Right ventricle myocardium inferior (tissue), 1 donor: Measurements from ENCODE around the gene GRAPL. TPM values are rescaled to one million over a fixed set of nuclear protein-coding genes. Genes with fewer than 3 reads are reported as not detected.
"Not testable (repeated sequence)": the region's sequence is repeated elsewhere in the genome, so short reads cannot be mapped to it uniquely, and the experiment has no call there.

Experiments
- ATAC-seq: fragments of 200-7000 bp; cut with Tn5 transposase; one replicate; pipeline ENCODE4 v1.9.1; 2020; ENCODE audit warnings: mild to moderate bottlenecking, moderate library complexity
- DNase-seq: peaks from one replicate; pipeline ENCODE4 v3.0.0; 2021; ENCODE audit errors: missing footprints
- intact Hi-C: fragments of 100-400 bp; cut with DNase I; formaldehyde crosslinking; loops from one replicate; pipeline ENCODE4 v1.11.0; 2022
- long read RNA-seq: library from polyadenylated mRNA; unstranded; transcript quantifications from one replicate; pipeline ENCODE4 v2.0.0, GENCODE V29; 2021
- total RNA-seq: library from RNA; stranded (reverse); fragmentation: NEBNext Ultra II Directional; extraction: Animal tissue kit (Norgen Biotek cat#: 25700); gene quantifications from one replicate; pipeline ENCODE4 v1.2.1, GENCODE V29; 2021
- donor health status: DM: no; HTN: yes; CAD: no; lungs with severe emphysema.

GRAPL gene
- total RNA-seq: 1.2 TPM
- long read RNA-seq: 0 reads

DNA sequence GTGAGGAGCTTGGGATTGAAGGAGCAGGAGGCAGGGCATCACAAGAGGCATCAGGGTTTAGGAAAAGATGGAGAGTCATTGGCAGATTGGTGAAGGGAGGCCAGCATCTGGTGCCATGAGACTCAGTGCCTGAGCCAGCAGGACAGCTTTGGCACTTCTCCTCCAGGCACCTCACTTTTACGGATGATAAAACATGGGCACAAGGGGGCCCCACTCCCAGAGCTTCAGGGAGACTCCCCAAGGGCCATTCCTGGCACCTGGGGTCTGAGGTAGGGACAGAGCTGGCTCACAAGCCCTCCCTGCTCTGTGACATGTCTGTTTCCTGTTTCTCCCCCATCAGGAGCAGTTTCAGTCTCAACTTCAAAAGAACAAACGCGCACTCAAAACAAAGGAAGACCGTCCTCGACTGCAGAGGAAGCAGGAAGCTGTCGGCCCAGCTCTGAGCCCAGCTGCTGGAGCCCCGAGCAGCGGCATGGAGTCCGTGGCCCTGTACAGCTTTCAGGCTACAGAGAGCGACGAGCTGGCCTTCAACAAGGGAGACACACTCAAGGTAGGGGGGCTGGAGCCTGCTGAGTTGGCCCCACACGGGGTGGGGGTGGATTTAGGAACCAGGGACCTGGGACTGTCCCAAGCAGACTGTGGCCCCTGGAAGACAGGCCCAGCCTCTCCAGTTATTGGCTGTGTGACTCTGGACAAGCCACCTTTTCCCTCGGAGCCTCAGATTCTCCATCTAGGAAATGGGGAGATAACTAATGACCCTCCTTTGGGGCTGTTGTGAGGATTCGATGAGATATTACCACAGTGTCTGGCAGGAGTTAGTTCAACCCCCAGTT is at the start of gene GRAPL:
Gene GRAPL (plus strand): TSS at position 442 of the 833 bp plus-strand sequence. CDS start 31 bp downstream, at position 473.
- ATAC-seq: peak; percentile 26

DNA sequence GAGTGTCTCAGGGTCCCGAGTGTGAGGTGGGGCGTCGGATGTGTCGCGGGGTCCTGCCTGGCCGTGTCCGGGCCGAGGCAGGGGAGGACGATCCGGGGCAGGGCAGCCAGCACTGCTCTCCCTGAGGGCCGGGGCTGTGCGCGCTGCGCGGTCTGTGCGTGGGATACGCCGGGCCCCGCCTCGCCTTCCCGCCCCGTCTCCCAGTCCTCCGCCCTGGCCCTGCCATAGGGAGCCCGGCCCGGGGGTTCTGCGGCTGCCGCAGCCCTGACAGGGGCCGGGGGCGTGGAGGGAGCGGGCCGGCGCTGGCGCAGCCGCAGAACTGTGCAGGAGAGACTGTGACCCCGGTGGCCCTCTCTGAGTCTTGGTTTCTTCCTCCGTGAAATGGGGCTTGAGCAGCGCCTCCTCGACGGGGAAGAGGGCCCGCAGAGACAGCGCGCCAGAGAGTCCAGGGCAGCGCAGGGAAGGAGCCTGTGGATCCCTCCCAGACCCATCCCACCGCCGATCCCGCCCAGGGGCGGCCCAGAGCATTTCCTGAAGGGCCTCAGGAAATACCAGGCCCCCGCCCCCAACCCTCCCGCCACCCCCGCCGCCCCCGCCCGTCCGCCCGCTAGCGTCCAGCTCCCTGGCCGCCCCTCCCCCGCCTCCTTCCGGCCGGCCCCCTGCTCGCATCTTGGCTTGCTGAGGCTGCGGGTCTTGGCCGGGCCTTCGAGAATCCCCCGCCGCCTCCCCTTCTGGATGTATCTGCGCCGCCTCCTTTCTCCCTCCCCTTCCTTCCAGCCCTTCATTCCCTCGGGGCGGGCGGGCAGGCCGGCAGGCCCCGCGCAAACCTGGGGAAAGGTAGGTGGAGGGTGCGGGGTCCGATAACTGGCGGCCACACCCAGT is 38.3 kb upstream of the GRAPL start:
- intact Hi-C loops, DNase-seq: not testable (repeated sequence)
- peak; percentile 93 for ATAC-seq

More for the DNA sequence above, at the start of gene GRAPL:
- intact Hi-C loops, DNase-seq: not testable (repeated sequence)

DNA sequence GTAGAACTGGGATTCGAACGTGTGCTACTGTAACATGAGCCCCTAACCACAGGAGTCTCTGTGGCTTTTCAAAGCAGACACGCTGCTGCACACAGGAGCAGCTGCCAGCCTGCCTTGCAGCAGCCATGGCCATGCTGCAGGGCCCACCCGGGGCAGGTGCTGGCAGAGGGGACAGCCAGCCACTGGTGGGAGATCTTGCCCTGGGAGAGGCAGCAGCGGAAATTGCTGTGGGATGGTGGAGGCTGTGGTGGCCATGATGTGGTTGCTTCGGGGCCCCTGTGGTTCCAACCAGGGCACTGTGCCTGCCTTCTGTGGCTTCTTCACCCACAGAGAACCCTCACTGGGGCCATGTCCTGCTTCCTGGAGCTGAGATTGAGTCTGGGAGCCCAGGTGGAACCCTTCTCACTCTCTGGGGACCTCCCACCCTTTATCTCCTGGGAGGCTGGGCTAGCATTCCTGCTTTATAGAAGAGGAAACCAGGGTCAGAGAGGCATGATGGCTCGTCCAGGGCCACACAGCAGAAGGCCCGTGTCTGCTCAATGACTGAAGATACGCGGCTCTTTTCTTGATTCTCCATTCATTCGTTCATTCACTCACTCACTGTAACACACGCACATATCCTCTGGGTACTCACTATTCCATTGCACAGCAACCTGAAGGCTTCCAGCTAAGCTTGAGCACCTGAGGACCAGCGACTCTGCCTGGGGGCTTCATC is 37.2 kb upstream of the GRAPL start:
- ATAC-seq, intact Hi-C loops: not testable (repeated sequence)

DNA sequence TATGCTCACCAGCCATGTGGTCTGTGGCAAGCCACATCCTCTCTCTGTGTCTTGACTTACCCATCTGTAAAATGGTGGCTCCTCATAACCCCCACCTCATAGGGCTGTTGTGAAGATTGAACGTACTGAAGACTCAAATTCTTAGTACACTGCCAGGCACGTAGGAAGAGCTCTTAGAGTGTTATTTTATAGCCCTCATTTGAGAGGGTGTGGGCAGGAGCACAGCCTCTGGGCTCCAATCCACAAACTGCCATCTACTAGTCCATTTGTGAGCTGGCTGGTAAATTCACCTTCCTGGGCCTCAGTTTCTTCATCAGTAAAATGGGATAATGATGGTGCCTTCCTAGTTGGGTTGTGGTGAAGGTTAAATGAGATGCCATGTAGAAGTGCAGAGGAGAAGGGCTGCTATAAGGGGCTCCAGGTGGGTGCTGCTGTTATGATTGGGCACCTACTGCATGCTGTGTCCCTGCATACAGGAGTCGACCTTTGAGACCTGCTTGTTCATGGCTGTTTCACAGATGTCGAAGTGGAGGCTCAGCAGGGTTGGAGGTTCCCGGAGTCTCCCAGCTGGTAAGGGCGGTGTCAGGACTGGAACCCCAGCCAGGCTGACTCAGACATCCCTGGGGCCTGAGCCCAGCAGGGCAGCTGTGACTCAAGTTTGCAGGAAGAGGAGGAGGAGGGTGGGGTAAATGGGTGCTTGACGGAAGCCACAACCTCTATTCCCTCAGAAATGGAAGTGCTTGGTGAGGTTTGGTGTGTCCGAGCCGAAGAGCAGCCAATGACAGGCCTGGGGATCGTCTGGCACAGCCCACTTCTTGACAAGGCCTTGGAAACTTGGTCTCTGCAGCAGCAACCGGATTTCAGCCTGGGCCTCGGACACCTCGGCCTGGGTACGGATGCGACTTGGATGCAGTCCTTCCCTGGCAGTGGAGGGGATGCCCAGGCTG is 34.4 kb upstream of the GRAPL start:
- intact Hi-C loops: not testable (repeated sequence)
- ATAC-seq: peak; percentile 59
- DNase-seq: peak; percentile 37

More for the DNA sequence above, 37.2 kb upstream of the GRAPL start:
- DNase-seq: not testable (repeated sequence)

DNA sequence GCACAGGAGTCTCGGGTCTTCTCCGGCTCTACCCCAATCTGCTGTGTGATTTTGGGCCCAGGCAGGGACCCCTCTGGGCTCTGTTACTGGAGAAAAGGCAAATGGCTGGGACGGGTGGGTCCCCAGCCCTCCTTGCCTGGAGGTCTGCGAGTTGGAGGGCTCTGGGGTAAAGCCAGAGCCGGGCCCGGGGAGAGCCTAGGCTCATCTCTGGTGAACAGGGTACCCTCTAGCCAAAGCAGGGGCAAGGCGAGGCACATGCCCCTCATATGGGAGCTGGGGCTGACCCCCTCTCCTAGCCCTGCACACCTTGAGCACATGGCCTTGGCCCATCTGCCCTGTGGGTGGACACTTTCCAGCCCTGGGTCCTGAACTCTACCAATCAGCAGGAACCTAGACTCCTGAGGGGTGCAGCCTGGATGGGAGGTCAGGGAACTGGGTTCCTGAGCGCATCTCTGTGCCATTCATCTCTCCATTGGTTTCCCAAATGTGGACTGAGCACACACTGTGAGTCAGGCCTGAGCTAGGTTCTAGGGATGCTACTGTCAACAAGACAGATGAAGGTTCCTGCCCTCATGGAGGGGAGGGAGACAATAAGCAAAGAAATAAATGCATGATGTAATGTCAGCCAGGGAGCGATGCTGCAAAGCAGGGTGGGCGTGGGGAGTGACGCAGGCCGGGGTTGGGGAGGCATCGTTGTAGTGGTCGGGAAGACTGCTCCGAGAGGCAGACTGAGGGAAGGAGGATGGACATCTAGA is 33.5 kb upstream of the GRAPL start:
- ATAC-seq, intact Hi-C loops: not testable (repeated sequence)
- peak; percentile 6 for DNase-seq

DNA sequence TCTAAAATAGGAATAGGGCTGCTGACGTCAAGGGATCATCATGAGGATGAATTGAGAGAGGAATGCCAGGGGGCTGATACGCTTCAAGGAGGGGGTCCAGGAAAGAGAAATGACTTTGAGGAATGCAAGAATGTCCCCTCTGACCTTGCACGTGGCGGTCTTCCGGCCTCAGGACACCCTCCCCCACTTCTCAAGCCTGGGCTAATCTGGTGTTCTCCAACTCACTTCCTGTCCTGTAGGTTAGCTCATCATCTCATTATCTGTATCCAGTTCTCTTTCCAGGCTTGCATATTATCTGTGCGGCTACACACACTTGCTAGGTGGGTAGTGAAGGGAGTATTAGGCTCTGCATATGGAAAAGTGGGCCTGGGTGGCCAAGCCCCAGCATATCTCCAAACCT is 18.9 kb upstream of the GRAPL start:
- DNase-seq, ATAC-seq, intact Hi-C loops: not testable (repeated sequence)

DNA sequence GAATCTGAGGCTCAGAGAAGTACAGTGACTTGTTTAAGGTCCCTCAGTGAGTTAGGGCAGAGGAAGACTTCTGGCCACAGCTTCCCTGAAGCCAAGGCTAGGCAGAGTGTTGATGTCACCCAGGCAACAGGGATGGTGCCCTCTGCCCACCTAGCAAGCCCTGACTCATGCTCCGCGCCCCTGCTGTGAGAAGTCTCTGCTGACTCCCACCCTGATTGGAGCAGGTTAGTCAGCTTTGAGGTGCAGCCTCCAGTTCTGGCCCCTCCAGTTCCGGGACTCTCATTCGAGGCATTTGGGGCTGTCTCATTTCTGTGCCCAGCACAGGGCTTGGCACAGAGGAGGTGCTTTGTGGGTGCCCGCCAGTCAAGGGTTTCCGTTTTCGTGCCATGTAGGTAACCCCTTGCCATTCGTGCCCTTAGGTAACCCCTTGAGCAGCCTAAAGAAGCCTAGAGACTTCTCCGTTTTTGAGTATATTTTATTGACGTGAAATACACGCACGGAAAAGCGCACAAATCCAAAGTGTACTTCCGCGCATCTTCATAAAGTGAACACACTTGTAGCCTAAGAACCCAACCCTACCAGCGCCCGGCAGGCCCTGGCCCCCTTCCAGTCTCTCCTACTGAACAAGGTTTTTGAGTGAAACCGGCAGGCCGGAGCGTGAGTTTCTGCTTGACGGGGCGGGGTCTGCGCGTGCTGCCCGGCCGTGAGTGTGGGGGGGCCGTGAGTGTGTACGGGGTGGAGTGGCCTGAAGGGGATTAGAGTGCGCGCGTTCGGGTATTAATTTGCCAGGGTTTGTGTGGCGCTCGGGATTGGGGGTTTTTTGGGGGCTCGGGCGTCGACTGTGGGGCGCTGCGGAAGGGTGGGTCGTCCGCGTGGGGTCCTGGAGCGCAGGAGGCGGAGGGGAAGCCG is 16.9 kb upstream of the GRAPL start:
- peak; percentile 79 for ATAC-seq
- DNase-seq, intact Hi-C loops: not testable (repeated sequence)

DNA sequence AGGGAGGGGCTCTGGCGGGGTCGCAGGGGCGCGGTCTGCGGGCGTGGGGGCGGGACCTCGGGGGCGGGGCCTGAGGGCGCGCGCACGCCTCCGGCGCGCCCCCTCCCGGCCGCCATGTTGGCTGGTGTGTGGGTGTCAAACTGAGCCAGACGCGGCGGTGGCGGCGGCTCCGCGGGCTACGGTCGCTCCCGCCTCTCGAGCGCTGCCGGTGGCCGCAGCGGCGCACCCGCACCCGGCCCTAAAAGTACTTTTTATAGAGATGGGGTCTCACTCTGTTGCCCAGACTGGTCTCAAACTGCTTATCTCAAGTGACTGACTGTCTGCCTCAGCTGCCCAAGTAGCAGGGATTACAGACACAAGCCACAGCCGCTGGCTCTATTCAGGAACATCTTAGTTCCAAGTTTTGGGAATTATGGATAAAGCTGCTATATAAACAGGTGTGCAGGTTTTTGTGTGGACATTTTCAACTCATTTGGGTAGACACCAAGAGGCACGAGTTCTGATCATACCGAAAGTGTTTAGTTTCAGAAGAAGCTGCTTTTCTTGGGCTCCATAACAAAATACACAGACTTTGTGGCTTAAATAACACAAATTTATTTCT is 16.2 kb upstream of the GRAPL start:
- ATAC-seq (peak; percentile 96), DNase-seq (peak; percentile 89)

DNA sequence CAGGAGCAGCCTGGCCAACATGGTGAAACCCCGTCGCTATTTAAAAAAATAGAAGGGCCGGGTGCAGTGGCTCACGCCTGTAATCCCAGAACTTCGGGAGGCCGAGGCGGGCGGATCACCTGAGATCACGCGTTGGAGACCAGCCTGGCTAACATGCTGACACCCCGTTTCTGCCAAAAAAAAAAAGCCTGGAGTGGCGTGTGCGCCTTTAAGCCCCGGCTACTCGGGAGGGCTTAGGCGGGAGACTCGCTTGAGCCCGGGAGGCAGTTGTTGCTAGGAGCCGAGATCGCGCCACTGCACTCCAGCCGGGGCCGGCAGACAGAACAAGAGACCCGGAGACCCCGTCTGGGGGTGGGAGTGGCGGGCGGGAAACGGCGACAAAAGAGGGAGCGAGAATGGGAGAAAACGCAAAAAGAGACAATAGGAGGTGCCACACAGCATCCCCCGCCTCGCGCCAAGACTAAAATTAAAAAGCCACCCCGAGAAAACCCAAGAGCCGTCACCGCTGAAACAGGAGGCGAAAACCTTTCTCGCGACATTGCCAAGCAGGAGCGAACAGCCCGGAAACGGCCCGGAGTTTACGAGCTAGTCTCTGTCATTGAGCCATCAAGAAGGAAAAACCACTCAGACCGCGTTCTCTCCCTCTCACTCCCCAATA is 15.5 kb upstream of the GRAPL start:
- peak; percentile 77 for DNase-seq
- ATAC-seq: peak; percentile 22
- intact Hi-C loops: not testable (repeated sequence)

More for the DNA sequence above, 16.2 kb upstream of the GRAPL start:
- intact Hi-C loops: not testable (repeated sequence)

DNA sequence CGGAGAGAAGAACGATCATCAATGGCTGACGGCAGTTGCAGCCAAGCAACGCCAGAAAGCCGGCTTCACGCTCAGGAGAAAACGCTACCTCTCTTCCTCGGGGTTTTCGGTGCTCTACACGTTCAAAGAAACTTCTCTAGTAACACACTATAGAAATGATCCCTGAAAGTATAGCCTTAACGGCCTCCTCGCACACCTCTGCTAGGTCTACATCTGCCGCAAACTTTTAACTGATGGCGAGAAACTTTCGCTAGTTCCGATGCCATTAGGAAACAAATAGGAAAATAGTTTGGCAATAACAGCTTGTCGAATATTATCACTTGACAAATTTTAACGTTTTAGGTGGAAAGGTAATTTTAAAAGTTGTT is 14.9 kb upstream of the GRAPL start:
- DNase-seq, intact Hi-C loops, ATAC-seq: not testable (repeated sequence)

DNA sequence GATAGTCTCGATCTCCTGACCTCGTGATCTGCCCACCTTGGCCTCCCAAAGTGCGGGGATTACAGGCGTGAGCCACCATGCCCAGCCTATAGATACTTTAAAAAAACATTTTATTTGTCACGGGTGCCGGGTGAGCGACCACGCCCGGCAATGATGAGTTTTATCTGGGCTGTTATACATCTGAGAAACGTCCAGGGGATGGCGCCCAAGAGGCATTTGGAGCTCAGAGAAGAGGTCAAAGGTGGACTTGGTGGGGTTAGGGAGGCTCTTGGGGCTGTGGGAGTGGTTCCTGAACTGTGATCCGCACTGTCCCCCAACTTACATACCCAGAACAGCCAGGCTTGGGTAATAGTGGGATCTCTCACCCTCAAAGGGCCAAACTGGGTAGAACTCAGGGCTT is 8.7 kb upstream of the GRAPL start:
- ATAC-seq, intact Hi-C loops, DNase-seq: not testable (repeated sequence)

DNA sequence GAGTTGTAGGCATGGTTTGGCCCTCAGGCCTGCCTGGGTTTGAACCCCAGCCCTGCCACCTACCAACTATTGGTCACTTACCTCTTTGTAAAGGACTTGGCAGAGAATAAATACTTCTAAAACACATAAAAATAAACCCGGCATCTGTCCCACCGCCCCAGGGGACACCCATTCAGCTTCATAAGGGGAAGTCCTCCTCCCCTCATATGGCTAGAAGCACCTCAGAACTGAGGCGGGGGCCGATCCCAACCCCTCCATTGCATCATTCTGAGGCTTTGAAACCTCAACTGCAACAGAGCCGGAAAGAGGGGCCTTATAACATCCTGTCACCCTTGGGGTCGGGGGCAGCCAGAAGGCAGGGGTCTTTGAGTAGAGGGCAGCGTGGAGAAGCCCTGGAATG is 2.1 kb upstream of the GRAPL start:
- DNase-seq, ATAC-seq, intact Hi-C loops: not testable (repeated sequence)

DNA sequence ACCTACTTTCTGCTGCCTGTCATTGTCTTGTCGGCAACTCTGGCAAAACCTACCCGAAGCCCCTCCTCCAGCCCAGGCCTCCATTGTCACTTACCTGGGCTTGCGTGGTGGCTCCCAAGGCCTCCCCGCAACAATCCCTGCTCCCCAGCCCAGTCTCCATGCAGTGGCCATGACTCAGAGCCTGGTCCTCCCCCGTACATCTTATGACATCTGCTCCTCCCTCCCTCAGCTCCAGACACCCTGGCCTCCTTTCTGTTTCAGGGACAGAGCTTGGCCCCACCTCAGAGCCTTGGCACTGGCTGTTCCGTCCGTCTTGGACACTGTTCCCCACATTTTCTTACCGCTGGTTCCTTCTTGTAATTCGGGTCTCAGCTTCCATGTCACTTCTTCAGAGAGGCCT is 2.1 kb downstream of the GRAPL start:
- ATAC-seq, DNase-seq, intact Hi-C loops: not testable (repeated sequence)

DNA sequence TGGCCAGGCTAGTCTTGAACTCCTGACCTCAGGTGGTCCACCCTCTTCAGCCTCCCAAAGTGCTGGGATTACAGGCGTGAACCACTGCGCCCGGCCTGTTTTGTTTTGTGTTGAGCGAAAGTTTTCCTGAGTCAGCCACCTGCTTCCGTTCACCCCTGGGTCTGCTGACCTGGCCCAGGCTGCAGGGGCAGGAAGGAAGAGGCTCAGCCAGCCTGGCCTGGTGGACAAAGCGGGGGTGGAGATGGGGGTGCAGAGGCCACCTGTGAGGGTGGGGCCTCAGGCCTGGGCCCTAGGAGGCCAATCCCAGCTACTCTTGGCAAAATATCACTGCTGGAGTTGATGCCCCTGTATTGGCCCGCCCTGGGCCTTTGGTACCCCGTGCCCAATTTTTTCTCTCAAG is 3.7 kb downstream of the GRAPL start:
- DNase-seq, ATAC-seq, intact Hi-C loops: not testable (repeated sequence)

DNA sequence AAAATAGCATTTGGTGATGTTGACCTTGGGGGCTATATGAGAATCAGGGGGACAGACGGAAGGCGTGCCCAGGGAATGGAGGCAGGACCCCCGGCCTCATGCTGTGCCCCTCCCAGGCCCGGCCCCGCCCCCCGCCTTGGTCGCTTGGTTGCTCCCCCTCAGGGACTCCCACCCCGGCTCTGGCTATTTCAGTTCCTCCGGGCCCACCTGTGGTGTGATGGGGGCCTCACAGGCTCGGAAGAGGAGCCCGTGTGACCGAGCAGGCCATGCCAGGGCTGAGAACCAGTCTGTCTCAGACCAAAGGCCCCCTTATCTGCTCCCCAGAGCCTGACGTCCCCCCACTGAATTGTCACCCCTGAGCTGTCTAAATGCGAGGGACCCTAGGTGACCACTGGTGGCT is 4.4 kb downstream of the GRAPL start:
- ATAC-seq, intact Hi-C loops, DNase-seq: not testable (repeated sequence)
